ENCODE results near the gene TMF1.

DNA sequence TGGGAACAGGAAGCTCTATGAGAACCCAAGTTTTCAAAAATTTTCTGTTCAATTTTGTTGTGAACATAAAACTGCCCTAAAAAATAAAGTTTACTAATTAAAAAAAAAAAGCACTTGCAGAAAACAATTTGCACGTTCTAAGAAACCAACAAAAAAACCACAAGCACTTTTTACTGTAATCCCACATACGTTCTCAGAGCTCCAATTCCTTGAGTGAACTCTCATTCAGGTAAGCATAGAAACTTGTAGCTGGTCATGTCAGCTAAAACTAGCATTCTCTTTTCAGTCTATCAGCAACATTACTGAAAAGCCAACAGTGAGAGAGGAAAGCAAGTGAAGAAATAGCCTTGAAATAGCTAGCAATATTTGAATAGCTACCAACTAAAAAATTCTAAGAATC, 11.5 kb upstream of the TMF1 start:
- no peak for TF ChIP-seq POLR2A (IDR thresholded peaks at IDR 0.05)
- TF ChIP-seq, protein P1, sequence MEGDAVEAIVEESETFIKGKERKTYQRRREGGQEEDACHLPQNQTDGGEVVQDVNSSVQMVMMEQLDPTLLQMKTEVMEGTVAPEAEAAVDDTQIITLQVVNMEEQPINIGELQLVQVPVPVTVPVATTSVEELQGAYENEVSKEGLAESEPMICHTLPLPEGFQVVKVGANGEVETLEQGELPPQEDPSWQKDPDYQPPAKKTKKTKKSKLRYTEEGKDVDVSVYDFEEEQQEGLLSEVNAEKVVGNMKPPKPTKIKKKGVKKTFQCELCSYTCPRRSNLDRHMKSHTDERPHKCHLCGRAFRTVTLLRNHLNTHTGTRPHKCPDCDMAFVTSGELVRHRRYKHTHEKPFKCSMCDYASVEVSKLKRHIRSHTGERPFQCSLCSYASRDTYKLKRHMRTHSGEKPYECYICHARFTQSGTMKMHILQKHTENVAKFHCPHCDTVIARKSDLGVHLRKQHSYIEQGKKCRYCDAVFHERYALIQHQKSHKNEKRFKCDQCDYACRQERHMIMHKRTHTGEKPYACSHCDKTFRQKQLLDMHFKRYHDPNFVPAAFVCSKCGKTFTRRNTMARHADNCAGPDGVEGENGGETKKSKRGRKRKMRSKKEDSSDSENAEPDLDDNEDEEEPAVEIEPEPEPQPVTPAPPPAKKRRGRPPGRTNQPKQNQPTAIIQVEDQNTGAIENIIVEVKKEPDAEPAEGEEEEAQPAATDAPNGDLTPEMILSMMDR (IDR thresholded peaks at IDR 0.05): no peak

All from testis (tissue), 2 donors.